ENCODE measurements around the gene ABHD5. TPM values are rescaled to one million over a fixed set of nuclear protein-coding genes. Genes with fewer than 3 reads are reported as not detected.

ABHD5 gene
- total RNA-seq, 1 donor from 2014 or later = 36.1 TPM

Other genes with a start within 250 kb of the ABHD5 start
- gene ANO10, start 68.9 kb upstream of the ABHD5 start, total RNA-seq = 24.8 TPM